Measurements from ENCODE around the gene GCSAM.
A peak's percentile ranks its signal among the peaks of the same experiment; 100 is the strongest.

The GCSAM gene

DNA sequence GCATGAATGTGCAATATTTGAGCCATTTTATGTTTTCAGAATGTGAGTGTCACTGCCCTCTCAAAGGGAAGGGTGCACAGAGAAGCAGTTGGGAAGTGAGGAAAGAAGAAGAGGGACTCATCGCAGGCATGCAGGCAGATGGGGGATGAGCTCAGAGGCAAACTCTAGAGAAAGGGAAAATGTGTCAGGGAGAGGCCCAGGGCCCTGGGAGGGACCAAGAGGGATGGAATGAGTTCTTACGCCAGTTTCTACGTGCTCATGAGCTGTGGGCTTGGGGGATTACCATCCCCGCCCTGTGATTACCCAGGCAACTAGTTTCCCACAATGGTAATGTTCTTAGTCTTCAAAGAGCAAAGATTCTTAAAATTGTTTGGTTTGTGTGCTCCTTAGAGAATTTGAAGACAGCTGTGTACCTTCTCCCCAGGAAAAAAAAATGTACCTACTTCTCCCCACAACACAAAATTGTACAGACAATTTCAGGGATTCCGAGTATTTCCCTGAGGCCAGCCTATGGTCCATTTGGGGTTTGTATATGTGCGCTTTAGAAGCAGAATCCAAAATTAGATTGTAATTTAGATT, 17.8 kb downstream of the GCSAM start:
- no peaks in the 10 kb centered on the region for H3K27me3 ChIP-seq (ENCODE audit: control insufficient read depth in 3 of 3, insufficient read depth in 3 of 3, low read depth in 1 of 3, low read length in 3 of 3)
- no peak overlapping the region for H2AFZ ChIP-seq (ENCODE audit: low read length)
- DNase-seq (ENCODE audit: low spot score): no peak
- H3K4me3 ChIP-seq (ENCODE audit: low read length in 2 of 2): no peak overlapping the region
- WGBS, 2 donors (ENCODE audit: extremely low coverage in 2 of 2, insufficient read length in 2 of 2, insufficient replicate concordance in 1 of 2): no CpG with 5 or more reads among the region's 6 CpGs
- H3K4me2 ChIP-seq (ENCODE audit: insufficient read depth, low read length, poor library complexity, severe bottlenecking): no peak overlapping the region
- H3K4me1 ChIP-seq (ENCODE audit: control insufficient read depth in 2 of 2, insufficient read depth in 1 of 2, low read depth in 1 of 2, low read length in 2 of 2): peaks cover 0 to 8% of the 10 kb centered on the region in 2 donors
- no peak overlapping the region for H3K18ac ChIP-seq (ENCODE audit: low read length)
- no peak overlapping the region for H2BK15ac ChIP-seq (ENCODE audit: low read length)
- no peak overlapping the region for H4K8ac ChIP-seq (ENCODE audit: low read depth, low read length)
- no peak overlapping the region for H2AK5ac ChIP-seq (ENCODE audit: low read depth, low read length)
- no peak overlapping the region for H4K91ac ChIP-seq (ENCODE audit: low read depth, low read length, poor library complexity)
- H3K27ac ChIP-seq (replicated peaks; ENCODE audit: low read length): no peak overlapping the region
- no peak overlapping the region for H2BK12ac ChIP-seq (ENCODE audit: low read length)
- no peak overlapping the region for H3K23ac ChIP-seq (ENCODE audit: low read depth, low read length, poor library complexity)
- no peak overlapping the region for H2BK120ac ChIP-seq (ENCODE audit: low read depth, low read length)
- no peak overlapping the region for H3K4ac ChIP-seq (ENCODE audit: low read length)
- H3K9me3 ChIP-seq (replicated peaks in 1 of 2; ENCODE audit: control insufficient read depth in 2 of 2, insufficient read depth in 1 of 2, low read depth in 1 of 2, low read length in 2 of 2): no peaks in the 10 kb centered on the region
- no peak overlapping the region for H3K14ac ChIP-seq (ENCODE audit: low read length)
- H3K79me1 ChIP-seq (ENCODE audit: low read depth, low read length): no peaks in the 10 kb centered on the region
- H3K36me3 ChIP-seq (replicated peaks in 1 of 2; ENCODE audit: control insufficient read depth in 2 of 2, insufficient read depth in 2 of 2, low read length in 2 of 2): no peaks in the 10 kb centered on the region
- no peak overlapping the region for H2BK5ac ChIP-seq (ENCODE audit: low read length)
- no peak overlapping the region for H3K9ac ChIP-seq (ENCODE audit: low read depth, low read length, poor library complexity)

DNA sequence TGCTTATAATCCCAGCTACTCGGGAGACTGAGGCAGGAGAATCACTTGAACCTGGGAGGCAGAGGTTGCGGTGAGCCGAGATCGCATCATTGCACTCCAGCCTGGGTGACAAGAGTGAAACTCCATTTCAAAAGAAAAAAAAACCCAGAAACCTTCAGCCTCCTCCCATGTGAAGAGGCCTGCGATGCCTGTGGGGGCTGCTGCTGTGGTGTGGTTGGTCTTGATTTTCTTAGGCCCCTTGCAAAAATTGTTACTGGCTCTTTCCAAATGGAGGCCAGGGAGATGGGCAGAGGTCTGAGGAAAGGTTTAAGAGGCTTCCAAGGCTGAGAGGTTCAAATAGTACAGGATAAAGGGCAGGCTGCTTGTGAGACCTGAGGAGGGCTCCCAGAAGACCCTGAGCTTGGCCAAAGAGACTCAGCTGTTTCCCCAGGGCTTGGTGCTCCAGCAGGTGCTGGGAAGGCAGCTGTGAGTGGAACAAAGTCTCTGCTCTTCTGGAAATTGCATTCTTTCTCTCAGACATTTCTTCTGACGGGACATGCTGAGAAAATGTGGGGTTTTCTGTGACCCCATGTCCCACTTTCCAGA, 18.4 kb downstream of the GCSAM start:
- Histone ChIP-seq H2BK12ac (ENCODE audit: low read length) (no peak overlapping the region), H3K9ac (ENCODE audit: low read depth, low read length, poor library complexity) (no peak overlapping the region), H2BK120ac (ENCODE audit: low read depth, low read length) (no peak overlapping the region), H2AK5ac (ENCODE audit: low read depth, low read length) (no peak overlapping the region), H3K79me1 (ENCODE audit: low read depth, low read length) (no peaks in the 10 kb centered on the region), H4K8ac (ENCODE audit: low read depth, low read length) (no peak overlapping the region), H2AFZ (ENCODE audit: low read length) (no peak overlapping the region), H3K18ac (ENCODE audit: low read length) (no peak overlapping the region), H2BK15ac (ENCODE audit: low read length) (no peak overlapping the region), H3K4me3 (ENCODE audit: low read length in 2 of 2) (no peak overlapping the region), H3K23ac (ENCODE audit: low read depth, low read length, poor library complexity) (no peak overlapping the region), H3K14ac (ENCODE audit: low read length) (no peak overlapping the region), H3K27ac (replicated peaks; ENCODE audit: low read length) (no peak overlapping the region), H3K27me3 (ENCODE audit: control insufficient read depth in 3 of 3, insufficient read depth in 3 of 3, low read depth in 1 of 3, low read length in 3 of 3) (no peaks in the 10 kb centered on the region), H3K9me3 (replicated peaks in 1 of 2; ENCODE audit: control insufficient read depth in 2 of 2, insufficient read depth in 1 of 2, low read depth in 1 of 2, low read length in 2 of 2) (no peaks in the 10 kb centered on the region), H3K4me2 (ENCODE audit: insufficient read depth, low read length, poor library complexity, severe bottlenecking) (no peak overlapping the region), H2BK5ac (ENCODE audit: low read length) (no peak overlapping the region), H3K4me1 (ENCODE audit: control insufficient read depth in 2 of 2, insufficient read depth in 1 of 2, low read depth in 1 of 2, low read length in 2 of 2) (peaks cover 0 to 5% of the 10 kb centered on the region in 2 donors), H4K91ac (ENCODE audit: low read depth, low read length, poor library complexity) (no peak overlapping the region), H3K36me3 (replicated peaks in 1 of 2; ENCODE audit: control insufficient read depth in 2 of 2, insufficient read depth in 2 of 2, low read length in 2 of 2) (no peaks in the 10 kb centered on the region), H3K4ac (ENCODE audit: low read length) (no peak overlapping the region)
- WGBS, 2 donors (ENCODE audit: extremely low coverage in 2 of 2, insufficient read length in 2 of 2, insufficient replicate concordance in 1 of 2): no CpG with 5 or more reads among the region's 6 CpGs
- DNase-seq (ENCODE audit: low spot score): no peak

DNA sequence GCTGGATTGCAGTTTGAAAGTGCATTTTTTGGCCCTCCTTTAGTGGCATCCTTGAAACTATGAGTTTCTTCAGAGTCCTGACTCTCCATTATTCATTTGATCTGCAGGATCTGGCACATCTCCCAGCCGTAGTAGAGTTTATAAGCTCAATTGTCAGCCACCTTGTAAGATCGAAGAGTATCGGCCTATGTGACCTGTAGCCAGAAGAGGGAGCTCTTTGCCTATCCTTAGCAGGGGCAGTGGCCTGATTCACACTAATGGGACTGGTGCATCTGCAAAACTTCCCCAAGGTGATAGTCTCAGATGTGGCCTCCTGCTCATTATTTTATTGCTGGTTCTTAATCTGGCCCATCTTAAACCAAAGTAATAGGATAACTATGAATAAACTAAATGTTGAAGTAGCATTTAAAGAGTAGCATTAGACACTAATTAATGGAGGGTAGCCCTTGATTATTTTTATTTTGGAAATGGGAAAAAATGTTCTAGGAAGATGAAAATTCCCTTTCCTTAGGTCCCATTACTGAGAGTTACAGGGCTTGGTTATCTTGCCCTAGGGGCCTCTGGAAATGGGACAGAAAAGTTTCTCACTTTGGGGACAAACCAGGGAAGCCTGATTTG, 21.2 kb downstream of the GCSAM start:
- no peak overlapping the region for H4K91ac ChIP-seq (ENCODE audit: low read depth, low read length, poor library complexity)
- H3K4me3 ChIP-seq (ENCODE audit: low read length in 2 of 2): no peak overlapping the region
- H3K79me1 ChIP-seq (ENCODE audit: low read depth, low read length): no peaks in the 10 kb centered on the region
- no peaks in the 10 kb centered on the region for H3K36me3 ChIP-seq (replicated peaks in 1 of 2; ENCODE audit: control insufficient read depth in 2 of 2, insufficient read depth in 2 of 2, low read length in 2 of 2)
- H2AFZ ChIP-seq (ENCODE audit: low read length): peak overlapping the region; percentile 27
- H4K8ac ChIP-seq (ENCODE audit: low read depth, low read length): no peak overlapping the region
- WGBS, 2 donors (ENCODE audit: extremely low coverage in 2 of 2, insufficient read length in 2 of 2, insufficient replicate concordance in 1 of 2): no CpG with 5 or more reads among the region's 3 CpGs
- no peak overlapping the region for H2AK5ac ChIP-seq (ENCODE audit: low read depth, low read length)
- no peaks in the 10 kb centered on the region for H3K27me3 ChIP-seq (ENCODE audit: control insufficient read depth in 3 of 3, insufficient read depth in 3 of 3, low read depth in 1 of 3, low read length in 3 of 3)
- H3K18ac ChIP-seq (ENCODE audit: low read length): no peak overlapping the region
- no peaks in the 10 kb centered on the region for H3K9me3 ChIP-seq (replicated peaks in 1 of 2; ENCODE audit: control insufficient read depth in 2 of 2, insufficient read depth in 1 of 2, low read depth in 1 of 2, low read length in 2 of 2)
- H3K9ac ChIP-seq (ENCODE audit: low read depth, low read length, poor library complexity): no peak overlapping the region
- no peak overlapping the region for H2BK120ac ChIP-seq (ENCODE audit: low read depth, low read length)
- no peak overlapping the region for H2BK5ac ChIP-seq (ENCODE audit: low read length)
- H3K23ac ChIP-seq (ENCODE audit: low read depth, low read length, poor library complexity): no peak overlapping the region
- DNase-seq (ENCODE audit: low spot score): peak; percentile 59
- no peak overlapping the region for H2BK15ac ChIP-seq (ENCODE audit: low read length)
- no peak overlapping the region for H3K14ac ChIP-seq (ENCODE audit: low read length)
- no peak overlapping the region for H3K27ac ChIP-seq (replicated peaks; ENCODE audit: low read length)
- peaks cover 0 to 4% of the 10 kb centered on the region in 2 donors for H3K4me1 ChIP-seq (ENCODE audit: control insufficient read depth in 2 of 2, insufficient read depth in 1 of 2, low read depth in 1 of 2, low read length in 2 of 2)
- no peak overlapping the region for H3K4me2 ChIP-seq (ENCODE audit: insufficient read depth, low read length, poor library complexity, severe bottlenecking)
- no peak overlapping the region for H3K4ac ChIP-seq (ENCODE audit: low read length)
- H2BK12ac ChIP-seq (ENCODE audit: low read length): no peak overlapping the region

DNA sequence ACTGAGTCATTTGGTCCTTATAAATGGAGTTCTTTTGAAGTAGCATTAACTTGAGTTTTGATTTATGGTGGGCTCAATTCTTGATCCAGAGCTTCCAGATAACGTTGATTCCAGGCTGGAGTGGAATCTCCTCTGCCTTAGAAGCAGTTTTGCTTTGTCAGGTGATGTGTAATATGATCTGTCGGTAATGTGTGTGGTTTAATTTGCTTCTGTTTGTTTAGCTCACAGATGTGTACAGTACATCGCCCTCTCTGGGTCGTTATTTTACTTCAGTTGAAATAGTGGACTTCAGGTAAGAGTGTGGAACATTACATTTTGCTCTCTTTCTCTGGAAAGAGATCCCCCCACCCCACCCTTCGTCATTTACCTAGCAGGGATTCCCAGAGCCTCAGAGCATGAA, 23.7 kb downstream of the GCSAM start:
- no peak overlapping the region for H2AK5ac ChIP-seq (ENCODE audit: low read depth, low read length)
- WGBS, 2 donors (ENCODE audit: extremely low coverage in 2 of 2, insufficient read length in 2 of 2, insufficient replicate concordance in 1 of 2): no CpG with 5 or more reads among the region's 5 CpGs

More for the DNA sequence above, 23.7 kb downstream of the GCSAM start:
- Histone ChIP-seq H3K27ac (replicated peaks; ENCODE audit: low read length) (no peak overlapping the region), H3K23ac (ENCODE audit: low read depth, low read length, poor library complexity) (no peak overlapping the region), H4K8ac (ENCODE audit: low read depth, low read length) (no peak overlapping the region), H2BK15ac (ENCODE audit: low read length) (no peak overlapping the region), H3K9me3 (replicated peaks in 1 of 2; ENCODE audit: control insufficient read depth in 2 of 2, insufficient read depth in 1 of 2, low read depth in 1 of 2, low read length in 2 of 2) (no peaks in the 10 kb centered on the region), H2BK5ac (ENCODE audit: low read length) (no peak overlapping the region), H3K4ac (ENCODE audit: low read length) (no peak overlapping the region), H3K4me3 (ENCODE audit: low read length in 2 of 2) (no peak overlapping the region), H4K91ac (ENCODE audit: low read depth, low read length, poor library complexity) (no peak overlapping the region), H3K4me1 (ENCODE audit: control insufficient read depth in 2 of 2, insufficient read depth in 1 of 2, low read depth in 1 of 2, low read length in 2 of 2) (no peaks in the 10 kb centered on the region), H3K18ac (ENCODE audit: low read length) (no peak overlapping the region), H3K36me3 (replicated peaks in 1 of 2; ENCODE audit: control insufficient read depth in 2 of 2, insufficient read depth in 2 of 2, low read length in 2 of 2) (no peaks in the 10 kb centered on the region), H3K9ac (ENCODE audit: low read depth, low read length, poor library complexity) (no peak overlapping the region), H3K79me1 (ENCODE audit: low read depth, low read length) (no peaks in the 10 kb centered on the region), H3K14ac (ENCODE audit: low read length) (no peak overlapping the region), H2BK12ac (ENCODE audit: low read length) (no peak overlapping the region), H2AFZ (ENCODE audit: low read length) (no peak overlapping the region), H3K27me3 (ENCODE audit: control insufficient read depth in 3 of 3, insufficient read depth in 3 of 3, low read depth in 1 of 3, low read length in 3 of 3) (no peaks in the 10 kb centered on the region), H2BK120ac (ENCODE audit: low read depth, low read length) (no peak overlapping the region), H3K4me2 (ENCODE audit: insufficient read depth, low read length, poor library complexity, severe bottlenecking) (no peak overlapping the region)
- no peak for DNase-seq (ENCODE audit: low spot score)
